AG09309 (cell line): ENCODE measurements around the gene SFXN5.

Source experiments
- DNase-seq: peaks from one replicate; pipeline ENCODE4 v3.0.0-alpha.2; 2010; ENCODE audit warnings: low read depth
- H3K4me3 ChIP-seq: 2 replicates; pipeline ENCODE4 v1.5.1; 2011; ENCODE audit warnings: mild to moderate bottlenecking, low read depth, low read length, moderate library complexity; ENCODE audit not compliant: control insufficient read depth
- TF ChIP-seq, protein P1 (sequence below): IDR thresholded peaks from 2 replicates; pipeline ENCODE4 v1.5.1; 2011; ENCODE audit warnings: mild to moderate bottlenecking, low read depth, low read length, inconsistent platforms; ENCODE audit not compliant: insufficient read depth, control insufficient read depth; ENCODE audit errors: missing control alignments

SFXN5 gene

DNA sequence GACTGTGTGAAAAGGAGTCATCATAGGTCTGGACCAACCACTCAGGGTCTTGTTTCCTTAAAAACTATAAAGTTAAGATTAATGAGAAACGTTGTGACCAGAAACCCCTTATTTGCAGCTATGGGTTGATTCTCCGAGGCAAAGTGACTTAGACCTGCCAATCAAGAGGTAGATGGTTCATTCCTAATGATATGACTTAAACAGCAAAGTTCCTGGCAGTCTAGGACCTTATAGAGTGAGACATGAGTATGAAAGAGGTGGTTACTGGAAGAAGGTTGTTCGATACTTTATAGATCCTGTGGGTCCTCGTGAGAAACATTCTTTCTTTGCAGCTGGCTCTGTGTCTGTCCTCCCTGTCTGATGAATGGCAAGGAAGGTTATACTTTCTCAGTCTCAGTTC, 8.0 kb downstream of the SFXN5 start:
- no peak overlapping the region for H3K4me3 ChIP-seq
- no peak for DNase-seq
- TF ChIP-seq, protein P1, sequence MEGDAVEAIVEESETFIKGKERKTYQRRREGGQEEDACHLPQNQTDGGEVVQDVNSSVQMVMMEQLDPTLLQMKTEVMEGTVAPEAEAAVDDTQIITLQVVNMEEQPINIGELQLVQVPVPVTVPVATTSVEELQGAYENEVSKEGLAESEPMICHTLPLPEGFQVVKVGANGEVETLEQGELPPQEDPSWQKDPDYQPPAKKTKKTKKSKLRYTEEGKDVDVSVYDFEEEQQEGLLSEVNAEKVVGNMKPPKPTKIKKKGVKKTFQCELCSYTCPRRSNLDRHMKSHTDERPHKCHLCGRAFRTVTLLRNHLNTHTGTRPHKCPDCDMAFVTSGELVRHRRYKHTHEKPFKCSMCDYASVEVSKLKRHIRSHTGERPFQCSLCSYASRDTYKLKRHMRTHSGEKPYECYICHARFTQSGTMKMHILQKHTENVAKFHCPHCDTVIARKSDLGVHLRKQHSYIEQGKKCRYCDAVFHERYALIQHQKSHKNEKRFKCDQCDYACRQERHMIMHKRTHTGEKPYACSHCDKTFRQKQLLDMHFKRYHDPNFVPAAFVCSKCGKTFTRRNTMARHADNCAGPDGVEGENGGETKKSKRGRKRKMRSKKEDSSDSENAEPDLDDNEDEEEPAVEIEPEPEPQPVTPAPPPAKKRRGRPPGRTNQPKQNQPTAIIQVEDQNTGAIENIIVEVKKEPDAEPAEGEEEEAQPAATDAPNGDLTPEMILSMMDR = no peak

DNA sequence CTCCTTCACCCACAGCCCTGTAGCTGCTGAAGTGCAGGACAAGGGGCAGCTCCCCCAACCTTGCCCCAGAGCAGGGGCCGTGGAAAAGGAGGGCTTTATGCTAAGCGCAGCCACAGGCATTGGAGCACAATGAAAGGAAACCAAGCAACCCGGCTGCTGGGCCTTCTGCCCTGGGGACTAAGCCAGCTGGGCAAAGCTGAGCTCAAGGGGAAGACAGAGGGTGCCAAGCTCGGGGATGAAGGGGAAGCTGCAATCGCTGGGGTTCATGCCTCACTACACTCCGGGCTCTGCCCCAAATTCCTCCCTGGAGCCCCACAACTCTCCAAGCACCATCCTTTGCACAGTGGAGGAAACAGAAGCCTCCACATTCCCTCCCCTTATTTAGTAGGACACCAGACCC, 12.4 kb downstream of the SFXN5 start:
- TF ChIP-seq, protein P1 = no peak
- H3K4me3 ChIP-seq = no peak overlapping the region
- DNase-seq = no peak

DNA sequence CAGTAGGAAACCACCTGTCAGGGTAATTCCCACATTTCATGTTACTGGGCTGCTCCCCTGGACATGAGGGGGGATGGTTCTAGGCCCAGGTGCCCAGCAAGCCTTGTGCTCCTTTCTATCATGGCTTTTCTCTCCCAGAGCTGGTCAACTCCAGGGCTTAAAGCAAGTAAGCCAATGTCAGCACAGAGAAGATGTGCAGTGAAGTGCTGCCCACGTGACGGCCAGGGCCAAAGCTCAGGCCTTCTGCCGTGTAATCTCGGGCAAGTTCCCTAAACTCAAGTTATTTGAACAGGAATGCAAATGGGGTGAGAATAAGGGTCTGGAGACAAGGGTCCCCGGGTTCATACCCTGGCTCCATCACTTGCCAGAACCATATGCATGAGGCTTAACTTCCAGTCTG, 16.5 kb downstream of the SFXN5 start:
- DNase-seq = no peak
- no peak overlapping the region for H3K4me3 ChIP-seq
- TF ChIP-seq, protein P1 = no peak

DNA sequence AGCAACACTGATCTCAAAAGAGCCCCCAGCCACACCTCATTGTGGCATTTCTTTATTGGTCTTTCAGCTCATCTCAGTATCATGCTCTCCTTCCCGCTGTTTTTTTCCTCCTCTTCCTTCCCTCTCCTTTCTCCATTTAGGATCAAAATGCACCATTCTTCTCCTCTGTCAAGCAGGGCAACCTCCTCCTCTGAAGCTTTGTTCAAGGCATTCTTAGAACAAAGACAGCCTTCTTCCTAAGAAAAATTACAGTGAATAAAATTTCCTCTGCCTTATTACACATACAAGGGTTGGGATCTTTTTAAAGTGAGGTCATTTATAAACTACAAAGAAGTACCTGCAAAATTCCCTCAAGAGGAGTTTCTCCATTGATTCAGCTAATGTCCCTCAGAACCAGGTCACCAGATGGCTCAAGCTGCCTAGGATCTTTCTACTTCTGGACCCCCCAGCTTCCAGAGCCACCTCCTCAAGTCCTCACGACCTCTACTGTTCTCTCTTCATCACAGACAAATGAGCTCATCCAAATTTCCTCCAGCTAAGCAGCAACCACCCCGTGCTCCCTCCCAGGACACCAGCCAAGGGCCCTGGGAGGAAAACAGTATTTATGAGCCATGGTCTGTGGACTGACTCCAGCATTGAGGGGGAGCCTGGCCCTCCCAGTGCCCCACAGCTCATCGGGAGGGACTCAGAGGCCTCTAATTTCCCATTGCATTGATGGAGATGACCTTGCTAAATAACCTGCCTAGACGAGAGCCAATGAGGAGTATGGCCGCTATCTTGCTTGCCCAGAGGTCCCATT, 18.0 kb downstream of the SFXN5 start:
- peak; percentile 28 for DNase-seq
- H3K4me3 ChIP-seq = no peak overlapping the region
- TF ChIP-seq, protein P1 = no peak

DNA sequence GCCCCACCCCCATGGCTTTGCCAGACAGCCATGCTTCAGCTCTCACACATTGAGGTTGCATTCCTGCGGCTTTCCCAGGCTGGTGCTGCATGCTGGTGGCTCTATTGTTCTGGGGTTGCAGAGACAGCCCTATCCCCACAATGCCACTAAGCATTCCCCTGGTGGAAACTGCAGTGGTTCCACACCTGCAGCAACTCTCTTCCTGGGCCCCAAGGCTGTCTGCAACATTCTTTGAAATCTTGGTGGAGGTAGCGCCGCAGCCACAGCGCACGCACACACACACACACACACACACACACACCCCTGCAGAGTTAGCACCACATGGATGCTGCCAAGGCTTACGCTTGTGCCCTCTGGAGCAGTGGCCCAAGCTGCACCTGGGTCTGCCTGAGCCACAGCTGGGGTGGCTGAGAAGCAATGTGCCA, 21.4 kb downstream of the SFXN5 start:
- H3K4me3 ChIP-seq = no peak overlapping the region
- TF ChIP-seq, protein P1 = no peak
- DNase-seq = no peak

DNA sequence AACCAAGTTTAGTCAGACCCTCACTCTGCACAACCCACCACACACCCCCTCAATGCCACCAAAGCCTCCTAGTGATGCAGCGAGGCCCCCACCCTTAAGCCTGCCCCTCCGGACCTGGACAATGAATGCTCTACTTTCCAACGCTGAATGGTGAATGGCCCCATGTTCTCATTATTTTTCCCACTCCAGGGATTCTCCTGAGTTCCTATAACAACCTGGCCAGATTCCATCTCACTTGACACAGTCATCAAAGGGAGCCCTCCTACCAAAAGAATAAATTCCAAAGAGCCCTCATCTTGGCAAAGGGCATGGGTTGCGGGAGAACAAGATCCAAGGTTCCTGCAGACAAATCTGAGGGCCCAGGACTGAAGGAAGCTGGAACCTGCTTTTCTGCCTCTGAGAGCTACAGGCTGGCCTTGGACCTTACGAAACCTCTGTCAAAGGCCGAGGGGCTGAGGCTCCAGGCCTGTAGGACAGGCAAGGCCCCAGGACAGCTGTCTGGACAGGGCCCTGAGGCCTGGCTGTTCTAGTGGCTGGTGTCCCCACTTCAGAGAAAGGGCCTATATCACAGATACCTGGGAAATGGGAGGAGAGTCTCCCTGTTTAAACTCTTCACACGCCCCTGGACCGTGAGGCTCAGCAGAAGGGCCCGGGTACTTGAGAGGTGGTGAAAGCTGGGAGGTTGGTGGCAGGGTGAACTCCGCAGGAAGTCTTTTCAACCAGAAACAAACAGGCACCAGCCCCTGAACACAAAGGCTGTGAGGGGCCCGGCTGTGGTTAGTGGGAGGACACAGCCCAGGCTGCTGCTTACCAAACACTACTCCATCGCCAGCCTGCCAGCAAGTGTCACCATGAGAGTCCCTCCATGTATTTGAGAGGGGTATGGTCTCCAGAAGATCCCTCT, 27.3 kb downstream of the SFXN5 start:
- TF ChIP-seq, protein P1 = no peak
- H3K4me3 ChIP-seq = no peak overlapping the region
- DNase-seq = no peak
